BLaER1 treated with 17β-estradiol and CSF1 and Interleukin-3, amounts not matched to agents 10 nM and 100 nM (cell line): ENCODE results near the gene ITFG1.
A peak's percentile ranks its signal among the peaks of the same experiment; 100 is the strongest.
"Not testable (repeated sequence)": the region's sequence is repeated elsewhere in the genome, so short reads cannot be mapped to it uniquely, and the experiment has no call there.

Experiments
- H3K27ac ChIP-seq, 11 experiments: shearing (Covaris generic); formaldehyde crosslinking; 2 replicates each; pipeline ENCODE4 v1.8.1; 2022
- H3K27me3 ChIP-seq, 11 experiments: shearing (Covaris generic); formaldehyde crosslinking; 2 replicates each; pipeline ENCODE4 v1.8.1; 2022
- H3K36me3 ChIP-seq, 11 experiments: shearing (Covaris generic); formaldehyde crosslinking; 2 replicates each; pipeline ENCODE4 v1.8.1; 2022
- H3K4me1 ChIP-seq, 10 experiments: shearing (Covaris generic); formaldehyde crosslinking; 2 replicates each; pipeline ENCODE4 v1.8.1; 2022
- H3K4me2 ChIP-seq, 11 experiments: shearing (Covaris generic); formaldehyde crosslinking; 2 replicates each; pipeline ENCODE4 v1.8.1; 2022
- H3K4me3 ChIP-seq, 10 experiments: shearing (Covaris generic); formaldehyde crosslinking; 2 replicates each; pipeline ENCODE4 v1.8.1; 2022
- H3K9ac ChIP-seq, 11 experiments: shearing (Covaris generic); formaldehyde crosslinking; 2 replicates each; pipeline ENCODE4 v1.8.1; 2022
- H3K9me3 ChIP-seq, 11 experiments: shearing (Covaris generic); formaldehyde crosslinking; replicated peaks in 1 of 11; 2 replicates each; pipeline ENCODE4 v1.8.1; 2022
- H4K20me1 ChIP-seq, 11 experiments: shearing (Covaris generic); formaldehyde crosslinking; 2 replicates each; pipeline ENCODE4 v1.8.1; 2022
- Cebpa-rat ChIP-seq, 11 experiments: shearing (Covaris generic); IDR thresholded peaks; 2 replicates each; pipeline ENCODE4 v1.8.1; 2022

The ITFG1 gene

GRCh38 chr16:47142821-47143676 is 317.8 kb downstream of the ITFG1 start:
- peaks cover 0 to 51% (median 27%) of the 10 kb centered on the region in 11 experiments; a peak in 12 of 22 replicates for H4K20me1 ChIP-seq
- H3K4me3 ChIP-seq, result peak overlapping the region; percentile 63 to 79 (median 74)
- peaks cover 7 to 53% (median 32%) of the 10 kb centered on the region in 10 experiments; a peak in 17 of 20 replicates for H3K4me1 ChIP-seq
- no peak for TF ChIP-seq Cebpa-rat (IDR thresholded peaks at IDR 0.05)
- peak overlapping the region; percentile 87 to 97 (median 93) for H3K4me2 ChIP-seq
- peaks cover 26 to 49% (median 44%) of the 10 kb centered on the region in 11 experiments for H3K27me3 ChIP-seq
- peak overlapping the region; percentile 79 to 93 (median 90) for H3K9ac ChIP-seq
- no peaks in the 10 kb centered on the region; a peak in 1 of 22 replicates for H3K36me3 ChIP-seq
- peak overlapping the region; percentile 57 to 92 (median 88) for H3K27ac ChIP-seq
- no peaks in the 10 kb centered on the region for H3K9me3 ChIP-seq

GRCh38 chr16:47142486-47142820 is 318.4 kb downstream of the ITFG1 start:
- Histone ChIP-seq H3K36me3 (no peaks in the 10 kb centered on the region; a peak in 1 of 22 replicates), H3K4me2 (peak overlapping the region; percentile 87 to 97 (median 93)), H3K4me3 (peak overlapping the region; percentile 63 to 79 (median 74)), H3K9me3 (no peaks in the 10 kb centered on the region), H4K20me1 (peaks cover 0 to 57% (median 33%) of the 10 kb centered on the region in 11 experiments; a peak in 12 of 22 replicates), H3K4me1 (peaks cover 7 to 57% (median 34%) of the 10 kb centered on the region in 10 experiments; a peak in 17 of 20 replicates), H3K27ac (peak overlapping the region; percentile 57 to 92 (median 88); a peak in 21 of 22 replicates), H3K9ac (peak overlapping the region; percentile 79 to 93 (median 90)), H3K27me3 (peaks cover 26 to 49% (median 44%) of the 10 kb centered on the region in 11 experiments)
- TF ChIP-seq Cebpa-rat (IDR thresholded peaks at IDR 0.05), result no peak

- H3K9ac ChIP-seq, result peak overlapping the region; percentile 79 to 93 (median 90); a peak in 21 of 22 replicates
Measured at GRCh38 chr16:47141773-47142485, 318.9 kb downstream of the ITFG1 start.

GRCh38 chr16:47140686-47141085 is 320.2 kb downstream of the ITFG1 start:
- no peak for TF ChIP-seq Cebpa-rat (IDR thresholded peaks at IDR 0.05)
- Histone ChIP-seq H3K9me3 (no peaks in the 10 kb centered on the region), H3K27me3 (peaks cover 26 to 44% (median 40%) of the 10 kb centered on the region in 11 experiments), H4K20me1 (peaks cover 0 to 70% (median 40%) of the 10 kb centered on the region in 11 experiments; a peak in 12 of 22 replicates), H3K36me3 (no peaks in the 10 kb centered on the region; a peak in 1 of 22 replicates), H3K4me1 (peaks cover 15 to 67% (median 41%) of the 10 kb centered on the region in 10 experiments), H3K27ac (no peak overlapping the region), H3K9ac (no peak overlapping the region), H3K4me3 (no peak overlapping the region), H3K4me2 (peak overlapping the region in 2 of 11 experiments; percentile 90 to 93; a peak in 2 of 22 replicates)

More at GRCh38 chr16:47141773-47142485, 318.9 kb downstream of the ITFG1 start:
- H3K36me3 ChIP-seq, result no peaks in the 10 kb centered on the region; a peak in 1 of 22 replicates
- peaks cover 0 to 62% (median 38%) of the 10 kb centered on the region in 11 experiments; a peak in 12 of 22 replicates for H4K20me1 ChIP-seq
- peak overlapping the region; percentile 87 to 97 (median 93) for H3K4me2 ChIP-seq
- peaks cover 7 to 57% (median 34%) of the 10 kb centered on the region in 10 experiments; a peak in 17 of 20 replicates for H3K4me1 ChIP-seq
- peaks cover 26 to 49% (median 44%) of the 10 kb centered on the region in 11 experiments for H3K27me3 ChIP-seq
- H3K27ac ChIP-seq, result peak overlapping the region in 10 of 11 experiments; percentile 76 to 92 (median 88); a peak in 19 of 22 replicates
- H3K4me3 ChIP-seq, result peak overlapping the region; percentile 63 to 79 (median 74)
- no peak for TF ChIP-seq Cebpa-rat (IDR thresholded peaks at IDR 0.05)
- no peaks in the 10 kb centered on the region for H3K9me3 ChIP-seq

GRCh38 chr16:47139561-47140185 is 321.2 kb downstream of the ITFG1 start:
- Histone ChIP-seq H3K27me3 (peaks cover 20 to 34% (median 30%) of the 10 kb centered on the region in 11 experiments), H3K36me3 (peaks cover 0 to under 1% (median 0%) of the 10 kb centered on the region in 11 experiments; a peak in 1 of 22 replicates), H3K4me1 (peaks cover 13 to 70% (median 40%) of the 10 kb centered on the region in 10 experiments), H3K27ac (no peak overlapping the region), H3K4me2 (peak overlapping the region in 2 of 11 experiments; percentile 3 to 11; a peak in 1 of 22 replicates), H4K20me1 (peaks cover 0 to 76% (median 48%) of the 10 kb centered on the region in 11 experiments; a peak in 12 of 22 replicates), H3K9me3 (no peaks in the 10 kb centered on the region), H3K9ac (no peak overlapping the region), H3K4me3 (no peak overlapping the region)
- no peak for TF ChIP-seq Cebpa-rat (IDR thresholded peaks at IDR 0.05)

- not testable (repeated sequence) for H3K9me3 ChIP-seq, H3K27ac ChIP-seq, H3K9ac ChIP-seq, H3K4me3 ChIP-seq
- H3K27me3 ChIP-seq, result peaks cover 3 to 16% (median 13%) of the 10 kb centered on the region in 11 experiments
- peaks cover 10 to 58% (median 31%) of the 10 kb centered on the region in 10 experiments for H3K4me1 ChIP-seq
- H3K36me3 ChIP-seq, result peaks cover 0 to 12% (median 0%) of the 10 kb centered on the region in 11 experiments; a peak in 3 of 22 replicates
- H3K4me2 ChIP-seq, result peak overlapping the region in 4 of 11 experiments; percentile 8 to 24 (median 12); a peak in 3 of 22 replicates
- H4K20me1 ChIP-seq, result peaks cover 0 to 90% (median 48%) of the 10 kb centered on the region in 11 experiments; a peak in 12 of 22 replicates
Measured at GRCh38 chr16:47137925-47138324, 322.9 kb downstream of the ITFG1 start.

- Histone ChIP-seq H3K4me1 (peaks cover 7 to 49% (median 22%) of the 10 kb centered on the region in 10 experiments; a peak in 19 of 20 replicates), H4K20me1 (peaks cover 0 to 97% (median 41%) of the 10 kb centered on the region in 11 experiments; a peak in 11 of 22 replicates), H3K27me3 (no peaks in the 10 kb centered on the region), H3K9me3 (no peaks in the 10 kb centered on the region), H3K36me3 (peaks cover 0 to 12% (median 0%) of the 10 kb centered on the region in 11 experiments; a peak in 3 of 22 replicates), H3K27ac (no peak overlapping the region), H3K9ac (no peak overlapping the region), H3K4me3 (no peak overlapping the region), H3K4me2 (peak overlapping the region; percentile 17 to 69 (median 57); a peak in 20 of 22 replicates)
- no peak for TF ChIP-seq Cebpa-rat (IDR thresholded peaks at IDR 0.05)
Measured at GRCh38 chr16:47136099-47136842, 324.6 kb downstream of the ITFG1 start.
